Esophagus muscularis mucosa (tissue), 4 donors: ENCODE measurements around the gene ESF1. TPM values are rescaled to one million over a fixed set of nuclear protein-coding genes. Genes with fewer than 3 reads are reported as not detected.
A peak's percentile ranks its signal among the peaks of the same experiment; 100 is the strongest.

Source experiments
- DNase-seq: peaks from one replicate; pipeline ENCODE4 v3.0.0-alpha.2; 2017; ENCODE audit errors: extremely low spot score
- H3K27ac ChIP-seq, 4 donors: fragments of 200-600 bp; sonication (generic); replicated peaks in 1 of 4; 1 replicate in 3 of 4; 2 replicates in 1 of 4; pipeline ENCODE4 v1.5.1; 2016 to 2019; ENCODE audit warnings: mild to moderate bottlenecking in 1 of 4
- H3K27me3 ChIP-seq, 4 donors: fragments of 200-600 bp; sonication (generic); one replicate each; pipeline versions ENCODE4 v1.5.1 to v1.6.0; 2016 to 2019
- H3K36me3 ChIP-seq, 4 donors: fragments of 200-600 bp; sonication (generic); one replicate each; pipeline ENCODE4 v1.5.1; 2016 to 2019
- H3K4me1 ChIP-seq, 4 donors: fragments of 200-600 bp; sonication (generic); one replicate each; pipeline ENCODE4 v1.5.1; 2016 to 2019
- H3K4me3 ChIP-seq, 4 donors: fragments of 200-600 bp; sonication (generic); 1 replicate in 2 of 4; 2 replicates in 2 of 4; pipeline ENCODE4 v1.5.1; 2016 to 2019; ENCODE audit warnings: mild to moderate bottlenecking in 4 of 4, moderate library complexity in 1 of 4
- H3K9me3 ChIP-seq, 4 donors: fragments of 200-600 bp; sonication (generic); 1 replicate in 3 of 4; 2 replicates in 1 of 4; pipeline ENCODE4 v1.5.1; 2016 to 2019
- EP300 ChIP-seq: sonication (generic); formaldehyde crosslinking; IDR thresholded peaks from one replicate; pipeline ENCODE4 v1.6.1; 2017; ENCODE audit warnings: antibody characterized with exemption
- POLR2A ChIP-seq: fragments of 450-650 bp; IDR thresholded peaks from one replicate; pipeline ENCODE4 v1.6.1; 2017; ENCODE audit warnings: antibody characterized with exemption, moderate library complexity, mild to moderate bottlenecking, low read depth
- POLR2AphosphoS5 ChIP-seq, 2 donors: sonication (generic); formaldehyde crosslinking; IDR thresholded peaks; one replicate each; pipeline ENCODE4 v1.6.1; 2017; ENCODE audit warnings: antibody characterized with exemption in 2 of 2
- WGBS: methylation state at CpG from one replicate; pipeline ENCODE4 v1.1.5; 2018; 5-methylcytosine and 5-hydroxymethylcytosine counted together
- intact Hi-C: fragments of 100-400 bp; cut with DNase I; formaldehyde crosslinking; loops from one replicate; pipeline ENCODE4 v1.15.1; 2023
- total RNA-seq, 4 donors: library from RNA; depleted of rRNA; stranded (reverse); fragments of >200 nt; gene quantifications; one replicate each; pipeline versions ENCODE4 v1.1.0 to v1.2.1, GENCODE V29; 2016
- TF ChIP-seq, protein P1 (sequence below), 3 experiments: fragments of 200-600 bp in 2 of 3; fragments of 450-650 bp in 1 of 3; sonication (generic) in 2 of 3; IDR thresholded peaks; one replicate each; pipeline ENCODE4 v1.5.1; 2017 to 2019; ENCODE audit warnings: antibody characterized with exemption in 3 of 3, mild to moderate bottlenecking in 2 of 3, moderate library complexity in 1 of 3

The ESF1 gene
- total RNA-seq, 4 donors from 2014 or later: 9.0 to 16.2 (median 13.3) TPM

DNA sequence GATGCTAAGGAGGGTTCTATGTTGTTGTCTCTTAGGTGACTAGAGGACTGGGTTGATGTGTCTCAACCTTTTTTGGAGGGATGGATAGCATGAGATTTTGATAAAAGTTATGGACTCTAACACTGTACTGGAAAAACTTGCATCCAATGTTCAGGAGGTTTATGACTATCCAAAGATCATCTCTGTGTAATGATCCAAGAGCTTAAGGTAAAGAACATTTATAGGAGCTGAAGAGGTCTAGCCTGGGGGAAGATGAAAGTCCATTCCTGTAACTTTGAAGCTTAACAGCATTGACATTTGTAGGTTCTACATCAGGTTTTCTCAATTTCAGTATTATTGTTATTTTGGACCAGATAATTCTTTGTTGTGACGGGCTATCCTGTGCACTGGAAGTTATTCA lies 48.9 kb downstream of the ESF1 start:
- intact Hi-C loops: no loop called here
- Histone ChIP-seq H3K4me3 (no peak overlapping the region), H3K36me3 (peaks cover 0 to 32% (median 18%) of the 10 kb centered on the region in 4 donors), H3K27me3 (no peaks in the 10 kb centered on the region), H3K4me1 (peaks cover 9 to 50% (median 39%) of the 10 kb centered on the region in 4 donors), H3K27ac (peak overlapping the region; percentile 68 to 83 (median 80)), H3K9me3 (peaks cover 0 to 7% (median 3%) of the 10 kb centered on the region in 4 donors)
- 95% methylated on average over 1 of the region's 1 CpG for WGBS
- TF ChIP-seq EP300 (no peak), POLR2A (no peak), POLR2AphosphoS5 (IDR thresholded peaks at IDR 0.05) (no peak)
- TF ChIP-seq, protein P1, sequence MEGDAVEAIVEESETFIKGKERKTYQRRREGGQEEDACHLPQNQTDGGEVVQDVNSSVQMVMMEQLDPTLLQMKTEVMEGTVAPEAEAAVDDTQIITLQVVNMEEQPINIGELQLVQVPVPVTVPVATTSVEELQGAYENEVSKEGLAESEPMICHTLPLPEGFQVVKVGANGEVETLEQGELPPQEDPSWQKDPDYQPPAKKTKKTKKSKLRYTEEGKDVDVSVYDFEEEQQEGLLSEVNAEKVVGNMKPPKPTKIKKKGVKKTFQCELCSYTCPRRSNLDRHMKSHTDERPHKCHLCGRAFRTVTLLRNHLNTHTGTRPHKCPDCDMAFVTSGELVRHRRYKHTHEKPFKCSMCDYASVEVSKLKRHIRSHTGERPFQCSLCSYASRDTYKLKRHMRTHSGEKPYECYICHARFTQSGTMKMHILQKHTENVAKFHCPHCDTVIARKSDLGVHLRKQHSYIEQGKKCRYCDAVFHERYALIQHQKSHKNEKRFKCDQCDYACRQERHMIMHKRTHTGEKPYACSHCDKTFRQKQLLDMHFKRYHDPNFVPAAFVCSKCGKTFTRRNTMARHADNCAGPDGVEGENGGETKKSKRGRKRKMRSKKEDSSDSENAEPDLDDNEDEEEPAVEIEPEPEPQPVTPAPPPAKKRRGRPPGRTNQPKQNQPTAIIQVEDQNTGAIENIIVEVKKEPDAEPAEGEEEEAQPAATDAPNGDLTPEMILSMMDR (IDR thresholded peaks at IDR 0.05): no peak
- DNase-seq: no peak

GRCh38 chr20:13723011-13723410 lies 61.7 kb downstream of the ESF1 start:
- Histone ChIP-seq H3K27ac (no peak overlapping the region), H3K4me3 (no peak overlapping the region), H3K4me1 (no peaks in the 10 kb centered on the region), H3K27me3 (no peaks in the 10 kb centered on the region), H3K36me3 (peaks cover 0 to 27% (median 11%) of the 10 kb centered on the region in 4 donors), H3K9me3 (no peaks in the 10 kb centered on the region)
- DNase-seq: no peak
- WGBS: 82% methylated on average over 1 of the region's 1 CpG
- intact Hi-C loops: no loop called here
- TF ChIP-seq POLR2A (no peak), EP300 (no peak), POLR2AphosphoS5 (IDR thresholded peaks at IDR 0.05) (no peak)
- TF ChIP-seq, protein P1 (IDR thresholded peaks at IDR 0.05): no peak

DNA sequence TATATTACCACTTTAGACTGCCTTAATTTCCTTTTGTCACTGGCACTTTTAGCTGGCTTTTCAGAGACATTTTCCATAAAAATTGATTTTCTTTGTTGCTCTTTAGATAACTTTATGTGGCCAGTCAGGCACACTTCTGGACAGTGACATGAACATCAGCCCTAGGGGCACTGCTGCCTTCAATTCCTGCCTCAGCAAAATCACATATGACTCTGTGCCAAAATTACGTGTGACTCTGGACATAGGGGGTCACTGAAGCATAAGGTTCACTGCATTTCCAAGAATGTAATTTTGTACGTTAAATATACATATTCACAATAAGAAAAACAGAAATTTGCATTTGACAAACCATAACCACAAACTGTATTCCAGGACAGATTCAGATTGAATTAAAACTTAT lies 66.5 kb downstream of the ESF1 start:
- Histone ChIP-seq H3K9me3 (no peaks in the 10 kb centered on the region), H3K4me3 (no peak overlapping the region), H3K27ac (no peak overlapping the region), H3K36me3 (peaks cover 16 to 50% (median 34%) of the 10 kb centered on the region in 4 donors), H3K4me1 (no peaks in the 10 kb centered on the region), H3K27me3 (no peaks in the 10 kb centered on the region)
- TF ChIP-seq POLR2AphosphoS5 (IDR thresholded peaks at IDR 0.05): no peak
- TF ChIP-seq POLR2A: no peak
- TF ChIP-seq EP300: no peak
- TF ChIP-seq, protein P1 (IDR thresholded peaks at IDR 0.05): no peak
- DNase-seq: no peak
- intact Hi-C loops: no loop called here
- 94% methylated on average over 2 of the region's 2 CpGs for WGBS

DNA sequence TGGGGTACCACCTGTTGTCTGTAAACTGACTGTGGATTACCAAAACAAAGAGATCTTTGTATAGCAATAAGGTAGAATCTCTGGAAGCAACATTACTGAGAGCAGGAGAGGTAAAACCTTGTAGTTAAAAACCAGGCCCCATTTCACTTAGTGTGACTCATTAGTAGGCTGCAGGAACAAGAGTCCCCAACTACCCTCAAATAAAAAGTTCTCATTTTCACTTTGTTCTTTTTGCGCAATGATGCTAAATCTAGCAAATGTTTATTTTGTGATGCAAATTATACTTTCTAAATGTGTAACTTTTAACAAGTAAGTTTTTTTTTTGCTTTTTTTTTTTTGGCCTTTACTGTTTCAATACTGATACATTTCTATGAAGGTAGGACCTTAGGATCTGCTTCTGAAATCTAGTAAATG lies 67.1 kb downstream of the ESF1 start:
- DNase-seq: no peak
- no peaks in the 10 kb centered on the region for H3K4me1 ChIP-seq
- intact Hi-C loops: no loop called here
- WGBS: 97% methylated on average over 1 of the region's 1 CpG
- no peaks in the 10 kb centered on the region for H3K9me3 ChIP-seq
- no peak overlapping the region for H3K27ac ChIP-seq
- peaks cover 16 to 52% (median 35%) of the 10 kb centered on the region in 4 donors for H3K36me3 ChIP-seq
- H3K27me3 ChIP-seq: no peaks in the 10 kb centered on the region
- TF ChIP-seq, protein P1 (IDR thresholded peaks at IDR 0.05): no peak
- no peak for TF ChIP-seq EP300
- no peak for TF ChIP-seq POLR2AphosphoS5 (IDR thresholded peaks at IDR 0.05)
- TF ChIP-seq POLR2A: no peak
- no peak overlapping the region for H3K4me3 ChIP-seq

- H3K27ac ChIP-seq: no peak overlapping the region
- no peak overlapping the region for H3K4me3 ChIP-seq
- WGBS: 95% methylated on average over 3 of the region's 3 CpGs
- H3K4me1 ChIP-seq: no peaks in the 10 kb centered on the region
- H3K36me3 ChIP-seq: peaks cover 16 to 54% (median 37%) of the 10 kb centered on the region in 4 donors
- intact Hi-C loops: no loop called here
- DNase-seq: no peak
- no peaks in the 10 kb centered on the region for H3K27me3 ChIP-seq
- TF ChIP-seq POLR2AphosphoS5 (IDR thresholded peaks at IDR 0.05) (no peak), POLR2A (no peak), EP300 (no peak)
- TF ChIP-seq, protein P1 (IDR thresholded peaks at IDR 0.05): no peak
- peaks cover 0 to 13% (median 4%) of the 10 kb centered on the region in 4 donors for H3K9me3 ChIP-seq
Observed at GRCh38 chr20:13715171-13715570, 69.5 kb downstream of the ESF1 start.
